ENCODE data around the gene MRPL51. TPM values are rescaled to one million over a fixed set of nuclear protein-coding genes. Genes with fewer than 3 reads are reported as not detected.

Gene MRPL51
- total and polyA plus RNA-seq, 10 of the 15 experiments (the other 5 are each of a cell fraction or from before 2014, with no cell fraction given): 137 to 1,202 (median 267) TPM

DNA sequence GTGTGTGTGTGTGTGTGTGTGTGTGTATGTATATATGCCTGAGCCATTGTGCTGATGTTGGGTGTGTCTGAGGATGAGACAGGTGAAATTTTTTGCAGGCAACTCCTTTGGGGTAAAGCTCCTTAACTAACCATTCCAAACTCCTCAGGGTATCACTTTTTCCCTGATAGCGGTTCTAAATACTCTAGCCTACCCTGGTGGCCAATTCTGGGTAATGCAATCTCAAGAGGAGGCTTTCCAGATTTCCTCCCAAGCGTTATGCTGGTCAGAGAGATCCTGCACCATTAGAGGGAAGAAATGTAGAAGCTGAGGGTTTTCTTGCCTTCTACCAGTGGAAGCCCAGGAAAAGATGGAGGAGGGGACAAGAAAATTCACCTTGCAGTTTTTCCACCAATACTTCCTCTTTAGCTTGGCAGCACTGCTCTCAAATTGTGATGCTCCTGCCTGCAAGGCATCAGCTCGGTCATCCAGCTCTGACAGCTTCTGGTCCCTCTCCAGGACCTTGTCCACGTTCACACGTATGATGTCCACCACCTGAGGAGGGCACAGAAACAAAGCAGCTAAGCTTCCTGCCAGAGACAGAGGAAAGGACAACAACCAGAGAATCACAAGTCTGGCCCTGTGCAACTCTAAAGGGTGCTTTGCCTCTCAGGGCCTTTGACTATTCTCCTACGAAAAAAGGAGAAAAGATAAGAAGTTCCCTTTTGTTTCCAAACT lies 27.4 kb downstream of the MRPL51 start:
- intact Hi-C loops (cut with micrococcal nuclease; ENCODE audit: unreplicated experiment): loop anchor here (1.0 to 5.0 kb wide), 6 partner anchors 19 to 143 kb away; no protein-coding TSS in a partner anchor
- Histone ChIP-seq H3K27me3 (replicated peaks in 1 of 2; ENCODE audit: control insufficient read depth in 2 of 2, insufficient read depth in 2 of 2, low read length in 1 of 2) (no peaks in the 10 kb centered on the region), H3K9ac (ENCODE audit: control insufficient read depth, insufficient read depth, low read length) (no peak overlapping the region; the same call in 1 of the 2 replicates), H3K9me3 (replicated peaks; ENCODE audit: control insufficient read depth, insufficient read depth, low read length) (no peaks in the 10 kb centered on the region), H3K4me1 (ENCODE audit: control insufficient read depth, insufficient read depth, low read length) (peaks cover 43% of the 10 kb centered on the region), H3K4me2 (ENCODE audit: control insufficient read depth, insufficient read depth) (no peak overlapping the region), H4K20me1 (ENCODE audit: control insufficient read depth, insufficient read depth) (no peaks in the 10 kb centered on the region), H2AFZ (ENCODE audit: control insufficient read depth, low read depth, low read length) (no peak overlapping the region), H3K4me3 (no peak overlapping the region), H3K36me3 (ENCODE audit: control insufficient read depth in 2 of 2, insufficient read depth in 2 of 2, low read length in 1 of 2) (peaks cover 22 to 37% of the 10 kb centered on the region in 2 experiments), H3K27ac (ENCODE audit: control insufficient read depth, insufficient read depth) (no peak overlapping the region), H3K79me2 (ENCODE audit: control insufficient read depth, insufficient read depth, low read length) (peaks cover 80% of the 10 kb centered on the region)
- ATAC-seq: no peak
- FAIRE-seq: no peak
- 27% methylated on average over 6 of the region's 6 CpGs for WGBS (ENCODE audit: insufficient coverage, insufficient replicate concordance, low lambda C conversion rate, missing lambda C conversion rate)
- ChIA-PET RAD21 (ENCODE audit: unreplicated experiment) (interaction anchor here (0.6 to 8.8 kb wide), 30 partner anchors 9 to 317 kb away, joined by 3 to 319 read pairs (median 5); partner anchors contain the start of genes CD27, GAPDH, LPAR5 and MRPL51), CTCF (interaction anchor here (0.7 to 3.9 kb wide), 49 partner anchors 9 to 398 kb away, joined by 3 to 240 read pairs (median 6); partner anchors contain the start of genes CD27, COPS7A, MRPL51 and TAPBPL), POLR2A (interaction anchor here (0.6 to 10.3 kb wide), 15 partner anchors 8 to 182 kb away, joined by 3 to 384 read pairs (median 4); partner anchors contain the start of genes CD27, GAPDH and TAPBPL), SMC1A (ENCODE audit: uncharacterized antibody, unreplicated experiment) (interaction anchor here (0.7 to 3.4 kb wide), 33 partner anchors 9 to 270 kb away, joined by 3 to 211 read pairs (median 5); partner anchors contain the start of genes CD27, GAPDH, MRPL51 and NOP2)
- no TSS peak for BruUV-seq (replicated peaks)
- in situ Hi-C loops (cut with MboI): loop anchor here (5.0 kb wide), 1 partner anchor 128 kb away; no protein-coding TSS in a partner anchor
- no peak for DNase-seq (ENCODE audit: low read depth, low spot score)
- no peak for TF ChIP-seq SRF (IDR thresholded peaks at IDR 0.05; ENCODE audit: low read depth in 2 of 2, low read length in 2 of 2)
- no peak for TF ChIP-seq CEBPB (IDR thresholded peaks at IDR 0.05; ENCODE audit: borderline replicate concordance in 1 of 2, low read depth in 2 of 2, low read length in 2 of 2)
- no peak for TF ChIP-seq POLR2AphosphoS5 (IDR thresholded peaks at IDR 0.05; ENCODE audit: low read length)
- peak; percentile 99 for TF ChIP-seq SMC3 (IDR thresholded peaks at IDR 0.05; ENCODE audit: borderline replicate concordance, low read length)
- TF ChIP-seq SUPT20H (IDR thresholded peaks at IDR 0.05; ENCODE audit: borderline replicate concordance, control insufficient read depth, low read depth, low read length): no peak
- peak; percentile 17 to 60; a peak in 2 of 4 replicates for TF ChIP-seq IKZF2 (IDR thresholded peaks at IDR 0.05)
- no peak for TF ChIP-seq PML (IDR thresholded peaks at IDR 0.05; ENCODE audit: low read length)
- TF ChIP-seq BRCA1 (IDR thresholded peaks at IDR 0.05; ENCODE audit: low read depth, low read length): no peak
- peak; percentile 57 for TF ChIP-seq IKZF1 (conservative IDR thresholded peaks at IDR 0.05)
- TF ChIP-seq RAD21 (IDR thresholded peaks at IDR 0.05; ENCODE audit: insufficient read depth, low read depth, low read length): peak; percentile 100
- TF ChIP-seq, protein P1, sequence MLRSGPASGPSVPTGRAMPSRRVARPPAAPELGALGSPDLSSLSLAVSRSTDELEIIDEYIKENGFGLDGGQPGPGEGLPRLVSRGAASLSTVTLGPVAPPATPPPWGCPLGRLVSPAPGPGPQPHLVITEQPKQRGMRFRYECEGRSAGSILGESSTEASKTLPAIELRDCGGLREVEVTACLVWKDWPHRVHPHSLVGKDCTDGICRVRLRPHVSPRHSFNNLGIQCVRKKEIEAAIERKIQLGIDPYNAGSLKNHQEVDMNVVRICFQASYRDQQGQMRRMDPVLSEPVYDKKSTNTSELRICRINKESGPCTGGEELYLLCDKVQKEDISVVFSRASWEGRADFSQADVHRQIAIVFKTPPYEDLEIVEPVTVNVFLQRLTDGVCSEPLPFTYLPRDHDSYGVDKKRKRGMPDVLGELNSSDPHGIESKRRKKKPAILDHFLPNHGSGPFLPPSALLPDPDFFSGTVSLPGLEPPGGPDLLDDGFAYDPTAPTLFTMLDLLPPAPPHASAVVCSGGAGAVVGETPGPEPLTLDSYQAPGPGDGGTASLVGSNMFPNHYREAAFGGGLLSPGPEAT (IDR thresholded peaks at IDR 0.05; ENCODE audit: low read depth): 0 out of 2 replicates have a peak, but pooled peaks have one; percentile 14
- TF ChIP-seq YY1 (IDR thresholded peaks at IDR 0.05; ENCODE audit: low read depth, low read length): peak; percentile 66; the same call in 1 of the 2 replicates
- TF ChIP-seq, protein P2, sequence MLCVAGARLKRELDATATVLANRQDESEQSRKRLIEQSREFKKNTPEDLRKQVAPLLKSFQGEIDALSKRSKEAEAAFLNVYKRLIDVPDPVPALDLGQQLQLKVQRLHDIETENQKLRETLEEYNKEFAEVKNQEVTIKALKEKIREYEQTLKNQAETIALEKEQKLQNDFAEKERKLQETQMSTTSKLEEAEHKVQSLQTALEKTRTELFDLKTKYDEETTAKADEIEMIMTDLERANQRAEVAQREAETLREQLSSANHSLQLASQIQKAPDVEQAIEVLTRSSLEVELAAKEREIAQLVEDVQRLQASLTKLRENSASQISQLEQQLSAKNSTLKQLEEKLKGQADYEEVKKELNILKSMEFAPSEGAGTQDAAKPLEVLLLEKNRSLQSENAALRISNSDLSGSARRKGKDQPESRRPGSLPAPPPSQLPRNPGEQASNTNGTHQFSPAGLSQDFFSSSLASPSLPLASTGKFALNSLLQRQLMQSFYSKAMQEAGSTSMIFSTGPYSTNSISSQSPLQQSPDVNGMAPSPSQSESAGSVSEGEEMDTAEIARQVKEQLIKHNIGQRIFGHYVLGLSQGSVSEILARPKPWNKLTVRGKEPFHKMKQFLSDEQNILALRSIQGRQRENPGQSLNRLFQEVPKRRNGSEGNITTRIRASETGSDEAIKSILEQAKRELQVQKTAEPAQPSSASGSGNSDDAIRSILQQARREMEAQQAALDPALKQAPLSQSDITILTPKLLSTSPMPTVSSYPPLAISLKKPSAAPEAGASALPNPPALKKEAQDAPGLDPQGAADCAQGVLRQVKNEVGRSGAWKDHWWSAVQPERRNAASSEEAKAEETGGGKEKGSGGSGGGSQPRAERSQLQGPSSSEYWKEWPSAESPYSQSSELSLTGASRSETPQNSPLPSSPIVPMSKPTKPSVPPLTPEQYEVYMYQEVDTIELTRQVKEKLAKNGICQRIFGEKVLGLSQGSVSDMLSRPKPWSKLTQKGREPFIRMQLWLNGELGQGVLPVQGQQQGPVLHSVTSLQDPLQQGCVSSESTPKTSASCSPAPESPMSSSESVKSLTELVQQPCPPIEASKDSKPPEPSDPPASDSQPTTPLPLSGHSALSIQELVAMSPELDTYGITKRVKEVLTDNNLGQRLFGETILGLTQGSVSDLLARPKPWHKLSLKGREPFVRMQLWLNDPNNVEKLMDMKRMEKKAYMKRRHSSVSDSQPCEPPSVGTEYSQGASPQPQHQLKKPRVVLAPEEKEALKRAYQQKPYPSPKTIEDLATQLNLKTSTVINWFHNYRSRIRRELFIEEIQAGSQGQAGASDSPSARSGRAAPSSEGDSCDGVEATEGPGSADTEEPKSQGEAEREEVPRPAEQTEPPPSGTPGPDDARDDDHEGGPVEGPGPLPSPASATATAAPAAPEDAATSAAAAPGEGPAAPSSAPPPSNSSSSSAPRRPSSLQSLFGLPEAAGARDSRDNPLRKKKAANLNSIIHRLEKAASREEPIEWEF (IDR thresholded peaks at IDR 0.05; ENCODE audit: insufficient replicate concordance, low read depth, low read length): no peak
- TF ChIP-seq MTA3 (IDR thresholded peaks at IDR 0.05; ENCODE audit: borderline replicate concordance, low read length): no peak
- TF ChIP-seq NR2C1 (IDR thresholded peaks at IDR 0.05): no peak
- 0 out of 2 replicates have a peak, but pooled peaks have one; percentile 32 for TF ChIP-seq STAT1 (conservative IDR thresholded peaks at IDR 0.05)
- TF ChIP-seq CBX5 (IDR thresholded peaks at IDR 0.05; ENCODE audit: low read depth): no peak

Data from GM12878 (cell line).